ENCODE data around the gene NIPAL1. TPM values are rescaled to one million over a fixed set of nuclear protein-coding genes. Genes with fewer than 3 reads are reported as not detected.

Gene NIPAL1
- total and polyA plus RNA-seq, 7 experiments from 2014 or later: 0.45 to 3.3 (median 1.2) TPM; not detected in 1

DNA sequence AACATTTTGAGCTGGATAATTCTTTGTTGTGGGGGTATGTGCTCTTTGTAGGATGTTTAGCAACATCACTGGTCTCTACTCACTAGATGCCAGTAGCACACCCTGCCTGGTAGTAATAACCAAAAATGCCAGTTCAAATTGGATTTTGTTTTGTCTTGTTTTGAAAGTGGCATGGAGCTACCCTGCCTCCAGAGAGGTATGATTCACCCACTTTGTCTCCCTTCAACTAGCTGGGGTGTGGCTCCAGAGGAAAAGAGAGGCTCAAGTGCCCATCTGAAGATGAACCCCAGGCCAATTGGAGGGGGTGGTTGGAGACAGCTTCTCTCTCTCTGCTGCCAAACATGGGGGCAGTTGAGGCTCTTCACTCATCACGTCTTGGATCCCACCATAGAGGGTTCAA lies 34.5 kb downstream of the NIPAL1 start:
- H3K36me3 Mint-ChIP-seq: no peaks in the 10 kb centered on the region
- no peaks in the 10 kb centered on the region for H3K27me3 ChIP-seq (ENCODE audit: control insufficient read depth in 2 of 2, insufficient read depth in 2 of 2, low read length in 2 of 2)
- peaks cover 0 to 2% (median 0%) of the 10 kb centered on the region in 11 donors for H3K9me3 Mint-ChIP-seq
- CTCF ChIA-PET: interaction anchor here (2.5 kb wide), 1 partner anchor 17 kb away, joined by 7 read pairs; no protein-coding TSS in a partner anchor
- no peak overlapping the region for H3K27ac Mint-ChIP-seq
- no peaks in the 10 kb centered on the region for H3K36me3 ChIP-seq (ENCODE audit: control insufficient read depth in 2 of 3, insufficient read depth in 3 of 3, low read length in 3 of 3)
- H3K4me3 Mint-ChIP-seq: no peak overlapping the region
- intact Hi-C loops (cut with micrococcal nuclease): no loop called here
- H3K4me3 ChIP-seq (ENCODE audit: low read length): no peak overlapping the region
- no peaks in the 10 kb centered on the region for H3K9me3 ChIP-seq (ENCODE audit: control insufficient read depth in 2 of 3, low read length in 3 of 3)
- DNase-seq (no peak), ATAC-seq (no peak)
- POLR2A ChIA-PET: no interaction called here
- H3K4me1 ChIP-seq (ENCODE audit: control insufficient read depth in 2 of 2, insufficient read depth in 2 of 2, low read length in 2 of 2): peaks cover 22 to 23% of the 10 kb centered on the region in 2 donors
- no peak overlapping the region for H3K27ac ChIP-seq (ENCODE audit: low read depth, low read length)
- H3K27me3 Mint-ChIP-seq: peaks cover 0 to 48% (median 0%) of the 10 kb centered on the region in 5 donors
- H3K4me1 Mint-ChIP-seq: peaks cover 20 to 30% (median 26%) of the 10 kb centered on the region in 7 donors

GRCh38 chr4:48058617-48059530 lies 42.3 kb downstream of the NIPAL1 start:
- peak in 2 of 9 donors; percentile 32 to 43 for DNase-seq
- POLR2A ChIA-PET: no interaction called here
- peak overlapping the region in 4 of 9 donors; percentile 2 to 49 (median 34) for H3K27ac Mint-ChIP-seq

DNA sequence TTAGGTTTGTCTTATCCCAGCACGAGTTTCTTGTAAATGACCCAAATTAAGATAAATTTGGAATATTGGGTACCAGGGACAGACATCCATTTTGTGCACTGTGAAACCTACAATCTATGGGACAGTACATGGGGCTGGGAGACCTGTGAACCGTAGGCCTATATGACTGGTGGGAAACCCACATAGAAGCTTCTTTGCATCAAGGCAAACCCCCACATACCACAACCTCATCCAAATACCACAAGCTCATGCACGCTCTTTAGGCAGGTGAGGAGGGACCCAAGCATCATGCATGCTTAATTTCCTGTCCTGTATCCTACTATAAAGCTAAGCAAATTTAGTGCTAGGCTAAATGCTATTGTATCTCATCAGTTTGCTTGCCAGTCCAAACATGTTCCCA lies 47.8 kb downstream of the NIPAL1 start:
- ATAC-seq (peak; percentile 34), DNase-seq (peak in 1 of 9 donors; percentile 14)
- no peak overlapping the region for H3K27ac ChIP-seq (ENCODE audit: low read depth, low read length)
- no peak overlapping the region for H3K4me3 Mint-ChIP-seq
- ChIA-PET POLR2A (interaction anchor here (0.6 kb wide), 1 partner anchor 44 kb away, joined by 3 read pairs; no protein-coding TSS in a partner anchor), CTCF (interaction anchor here (0.6 kb wide), 1 partner anchor 407 kb away, joined by 5 read pairs; no protein-coding TSS in a partner anchor)
- H3K9me3 Mint-ChIP-seq: peaks cover 6 to 30% (median 18%) of the 10 kb centered on the region in 11 donors
- H3K27me3 Mint-ChIP-seq: peaks cover 0 to 2% (median 0%) of the 10 kb centered on the region in 5 donors
- peaks cover 0 to 36% (median 7%) of the 10 kb centered on the region in 3 experiments for H3K36me3 ChIP-seq (ENCODE audit: control insufficient read depth in 2 of 3, insufficient read depth in 3 of 3, low read length in 3 of 3)
- H3K27ac Mint-ChIP-seq: peak overlapping the region in 2 of 9 donors; percentile 8 to 72
- intact Hi-C loops (cut with micrococcal nuclease): no loop called here
- H3K4me3 ChIP-seq (ENCODE audit: low read length): no peak overlapping the region
- H3K4me1 Mint-ChIP-seq: peaks cover 5 to 29% (median 22%) of the 10 kb centered on the region in 7 donors
- no peaks in the 10 kb centered on the region for H3K27me3 ChIP-seq (ENCODE audit: control insufficient read depth in 2 of 2, insufficient read depth in 2 of 2, low read length in 2 of 2)
- peaks cover 11 to 54% (median 39%) of the 10 kb centered on the region in 5 donors for H3K36me3 Mint-ChIP-seq
- no peaks in the 10 kb centered on the region for H3K9me3 ChIP-seq (ENCODE audit: control insufficient read depth in 2 of 3, low read length in 3 of 3)
- H3K4me1 ChIP-seq (ENCODE audit: control insufficient read depth in 2 of 2, insufficient read depth in 2 of 2, low read length in 2 of 2): no peaks in the 10 kb centered on the region

More at GRCh38 chr4:48058617-48059530, 42.3 kb downstream of the NIPAL1 start:
- peaks cover 5 to 26% (median 8%) of the 10 kb centered on the region in 5 donors for H3K36me3 Mint-ChIP-seq
- no peaks in the 10 kb centered on the region for H3K4me1 ChIP-seq (ENCODE audit: control insufficient read depth in 2 of 2, insufficient read depth in 2 of 2, low read length in 2 of 2)
- intact Hi-C loops (cut with micrococcal nuclease): no loop called here
- peaks cover 0 to 5% (median 0%) of the 10 kb centered on the region in 5 donors for H3K27me3 Mint-ChIP-seq
- no peaks in the 10 kb centered on the region for H3K27me3 ChIP-seq (ENCODE audit: control insufficient read depth in 2 of 2, insufficient read depth in 2 of 2, low read length in 2 of 2)
- peaks cover 0 to 22% (median 16%) of the 10 kb centered on the region in 7 donors for H3K4me1 Mint-ChIP-seq
- no peaks in the 10 kb centered on the region for H3K9me3 ChIP-seq (ENCODE audit: control insufficient read depth in 2 of 3, low read length in 3 of 3)
- H3K4me3 Mint-ChIP-seq: no peak overlapping the region
- no peak overlapping the region for H3K27ac ChIP-seq (ENCODE audit: low read depth, low read length)
- H3K36me3 ChIP-seq (ENCODE audit: control insufficient read depth in 2 of 3, insufficient read depth in 3 of 3, low read length in 3 of 3): no peaks in the 10 kb centered on the region
- peak; percentile 57 for ATAC-seq
- no peak overlapping the region for H3K4me3 ChIP-seq (ENCODE audit: low read length)
- peaks cover 6 to 26% (median 20%) of the 10 kb centered on the region in 11 donors for H3K9me3 Mint-ChIP-seq
- CTCF ChIA-PET: no interaction called here

DNA sequence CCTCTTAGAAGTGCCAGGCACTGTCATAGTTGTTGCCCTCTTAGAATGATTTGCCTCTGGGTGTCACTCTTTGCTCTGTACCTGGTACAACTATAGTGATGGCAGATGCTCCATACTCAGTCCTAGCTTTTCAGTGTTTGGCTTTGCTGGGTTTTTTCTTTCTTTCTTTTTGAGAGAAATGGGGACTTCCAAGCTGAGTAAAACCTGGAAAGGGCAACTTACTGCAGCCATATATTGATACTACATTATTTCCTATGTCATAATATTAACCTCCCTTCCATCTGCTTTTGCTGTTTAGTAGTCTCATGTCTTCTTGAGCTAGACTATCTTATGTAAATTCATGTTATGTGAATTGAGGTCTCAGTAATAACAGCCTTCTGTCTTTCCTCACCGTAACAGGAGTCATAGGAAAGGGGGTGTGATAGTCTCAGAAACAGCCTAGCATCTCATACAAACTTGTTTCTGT lies 49.0 kb downstream of the NIPAL1 start:
- Histone ChIP-seq H3K27ac (ENCODE audit: low read depth, low read length) (no peak overlapping the region), H3K4me3 (ENCODE audit: low read length) (no peak overlapping the region), H3K4me1 (ENCODE audit: control insufficient read depth in 2 of 2, insufficient read depth in 2 of 2, low read length in 2 of 2) (no peaks in the 10 kb centered on the region), H3K27me3 (ENCODE audit: control insufficient read depth in 2 of 2, insufficient read depth in 2 of 2, low read length in 2 of 2) (no peaks in the 10 kb centered on the region), H3K9me3 (ENCODE audit: control insufficient read depth in 2 of 3, low read length in 3 of 3) (no peaks in the 10 kb centered on the region), H3K36me3 (ENCODE audit: control insufficient read depth in 2 of 3, insufficient read depth in 3 of 3, low read length in 3 of 3) (peaks cover 0 to 46% (median 16%) of the 10 kb centered on the region in 3 experiments)
- ATAC-seq (no peak), DNase-seq (no peak)
- no peak overlapping the region for H3K4me3 Mint-ChIP-seq
- CTCF ChIA-PET: interaction anchor here (1.7 kb wide), 1 partner anchor 32 kb away, joined by 4 read pairs; no protein-coding TSS in a partner anchor
- H3K9me3 Mint-ChIP-seq: peaks cover 4 to 25% (median 11%) of the 10 kb centered on the region in 11 donors
- peaks cover 12 to 56% (median 47%) of the 10 kb centered on the region in 5 donors for H3K36me3 Mint-ChIP-seq
- intact Hi-C loops (cut with micrococcal nuclease): no loop called here
- POLR2A ChIA-PET: interaction anchor here (0.7 kb wide), 1 partner anchor 24 kb away, joined by 4 read pairs; no protein-coding TSS in a partner anchor
- H3K27me3 Mint-ChIP-seq: peaks cover 0 to 2% (median 0%) of the 10 kb centered on the region in 5 donors
- H3K27ac Mint-ChIP-seq: peak overlapping the region in 6 of 9 donors; percentile 4 to 58 (median 25)
- H3K4me1 Mint-ChIP-seq: peaks cover 5 to 28% (median 15%) of the 10 kb centered on the region in 7 donors

DNA sequence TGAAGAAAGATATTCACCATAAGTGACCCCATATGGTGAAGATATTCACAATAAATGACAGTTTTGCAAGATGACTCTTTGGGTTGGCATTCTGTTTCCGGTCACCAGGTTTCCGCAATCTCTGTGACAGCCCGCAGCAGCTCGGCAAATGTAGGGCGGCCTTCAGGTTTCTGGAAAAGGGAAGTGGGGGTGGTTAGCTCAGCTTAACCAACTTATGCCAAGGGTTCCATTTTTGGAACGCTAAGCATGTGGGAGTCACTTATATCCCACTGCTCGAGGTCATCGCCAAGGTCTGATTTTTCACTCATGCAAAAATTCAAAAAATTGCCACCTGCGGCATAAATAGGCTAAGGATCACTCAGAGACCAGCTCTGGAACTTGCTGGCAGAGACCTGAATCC lies 51.0 kb downstream of the NIPAL1 start:
- Histone ChIP-seq H3K27ac (ENCODE audit: low read depth, low read length) (no peak overlapping the region), H3K36me3 (ENCODE audit: control insufficient read depth in 2 of 3, insufficient read depth in 3 of 3, low read length in 3 of 3) (peaks cover 0 to 63% (median 29%) of the 10 kb centered on the region in 3 experiments), H3K4me1 (ENCODE audit: control insufficient read depth in 2 of 2, insufficient read depth in 2 of 2, low read length in 2 of 2) (no peaks in the 10 kb centered on the region), H3K4me3 (ENCODE audit: low read length) (no peak overlapping the region), H3K27me3 (ENCODE audit: control insufficient read depth in 2 of 2, insufficient read depth in 2 of 2, low read length in 2 of 2) (no peaks in the 10 kb centered on the region), H3K9me3 (ENCODE audit: control insufficient read depth in 2 of 3, low read length in 3 of 3) (no peaks in the 10 kb centered on the region)
- POLR2A ChIA-PET: interaction anchor here (0.6 kb wide), 1 partner anchor 49 kb away, joined by 3 read pairs; no protein-coding TSS in a partner anchor
- ATAC-seq: no peak
- no peaks in the 10 kb centered on the region for H3K27me3 Mint-ChIP-seq
- CTCF ChIA-PET: no interaction called here
- H3K4me1 Mint-ChIP-seq: peaks cover 5 to 23% (median 15%) of the 10 kb centered on the region in 7 donors
- peak overlapping the region in 2 of 9 donors; percentile 19 to 28 for H3K27ac Mint-ChIP-seq
- intact Hi-C loops (cut with micrococcal nuclease): no loop called here
- no peak for DNase-seq
- peaks cover 0 to 7% (median 1%) of the 10 kb centered on the region in 11 donors for H3K9me3 Mint-ChIP-seq
- H3K36me3 Mint-ChIP-seq: peaks cover 8 to 64% (median 47%) of the 10 kb centered on the region in 5 donors
- H3K4me3 Mint-ChIP-seq: no peak overlapping the region

DNA sequence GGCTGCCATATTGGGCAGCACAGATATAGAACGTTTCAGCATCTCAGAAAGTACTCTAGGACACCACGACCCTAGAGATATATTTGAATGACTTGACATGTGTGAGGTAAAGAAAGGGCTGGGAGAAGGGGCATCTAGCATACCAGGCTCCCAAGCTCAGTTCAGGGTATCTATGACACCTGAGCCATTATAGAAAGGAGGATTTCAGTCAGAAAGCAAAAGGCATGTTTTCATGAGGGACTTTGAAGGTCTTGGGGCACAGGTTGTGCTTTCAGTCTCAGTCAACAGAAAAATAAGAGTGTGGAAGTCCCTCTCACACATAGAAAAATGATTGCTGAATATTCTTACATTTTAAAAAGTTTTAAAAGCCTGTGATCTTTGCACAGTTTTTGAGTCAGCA lies 51.6 kb downstream of the NIPAL1 start:
- no peaks in the 10 kb centered on the region for H3K27me3 Mint-ChIP-seq
- ATAC-seq (no peak), DNase-seq (no peak)
- Histone ChIP-seq H3K27me3 (ENCODE audit: control insufficient read depth in 2 of 2, insufficient read depth in 2 of 2, low read length in 2 of 2) (no peaks in the 10 kb centered on the region), H3K4me1 (ENCODE audit: control insufficient read depth in 2 of 2, insufficient read depth in 2 of 2, low read length in 2 of 2) (no peaks in the 10 kb centered on the region), H3K9me3 (ENCODE audit: control insufficient read depth in 2 of 3, low read length in 3 of 3) (no peaks in the 10 kb centered on the region), H3K27ac (ENCODE audit: low read depth, low read length) (no peak overlapping the region), H3K4me3 (ENCODE audit: low read length) (no peak overlapping the region), H3K36me3 (ENCODE audit: control insufficient read depth in 2 of 3, insufficient read depth in 3 of 3, low read length in 3 of 3) (peaks cover 0 to 69% (median 30%) of the 10 kb centered on the region in 3 experiments)
- CTCF ChIA-PET: interaction anchor here (1.2 kb wide), 1 partner anchor 65 kb away, joined by 4 read pairs; no protein-coding TSS in a partner anchor
- peaks cover 0 to 5% (median 0%) of the 10 kb centered on the region in 11 donors for H3K9me3 Mint-ChIP-seq
- intact Hi-C loops (cut with micrococcal nuclease): no loop called here
- H3K4me1 Mint-ChIP-seq: peaks cover 5 to 23% (median 15%) of the 10 kb centered on the region in 7 donors
- H3K27ac Mint-ChIP-seq: peak overlapping the region in 2 of 9 donors; percentile 28 to 80
- H3K4me3 Mint-ChIP-seq: no peak overlapping the region
- H3K36me3 Mint-ChIP-seq: peaks cover 8 to 66% (median 48%) of the 10 kb centered on the region in 5 donors
- POLR2A ChIA-PET: interaction anchor here (0.6 kb wide), 1 partner anchor 50 kb away, joined by 3 read pairs; no protein-coding TSS in a partner anchor
